Measurements from ENCODE around the gene ITPRID2. TPM values are rescaled to one million over a fixed set of nuclear protein-coding genes. Genes with fewer than 3 reads are reported as not detected.

Gene ITPRID2
- total and polyA plus RNA-seq, 2 of the 8 experiments (the other 6 are each of a cell fraction or from before 2014, with no cell fraction given): 1.9 to 12.6 TPM

- TF ChIP-seq USF2 (IDR thresholded peaks at IDR 0.05; ENCODE audit: low read length): no peak
- TF ChIP-seq KDM4A (IDR thresholded peaks at IDR 0.05; ENCODE audit: low read depth, low read length, severe bottlenecking): no peak
These were observed 1.3 kb upstream of the ITPRID2 start (continued) for GRCh38 chr2:181890271-181890670.

Data from H1 (cell line).